Neural progenitor cell (in vitro differentiated cells): ENCODE data around the gene F7. TPM values are rescaled to one million over a fixed set of nuclear protein-coding genes. Genes with fewer than 3 reads are reported as not detected.

Experiments
- DNase-seq: peaks from one replicate; pipeline ENCODE4 v3.0.0-alpha.2; 2016; ENCODE audit warnings: low spot score
- H2AFZ ChIP-seq: fragments of 200-600 bp; sonication (generic); replicated peaks from 2 replicates; pipeline ENCODE4 v1.6.1; 2016; ENCODE audit warnings: antibody characterized with exemption
- H3F3A ChIP-seq: fragments of 200-600 bp; sonication (generic); 2 replicates; pipeline ENCODE4 v1.6.1; 2016; ENCODE audit warnings: antibody characterized with exemption, low read depth
- H3K27ac ChIP-seq: fragments of 200-600 bp; sonication (generic); 2 replicates; pipeline ENCODE4 v1.5.1; 2016; ENCODE audit warnings: mild to moderate bottlenecking
- H3K27me3 ChIP-seq: fragments of 200-600 bp; sonication (generic); 2 replicates; pipeline ENCODE4 v1.6.1; 2016; ENCODE audit warnings: mild to moderate bottlenecking, moderate library complexity
- H3K36me3 ChIP-seq: fragments of 200-600 bp; sonication (generic); 2 replicates; pipeline ENCODE4 v1.5.1; 2016
- H3K4me1 ChIP-seq: fragments of 200-600 bp; sonication (generic); 2 replicates; pipeline ENCODE4 v1.6.1; 2016; ENCODE audit warnings: mixed run types
- H3K4me2 ChIP-seq: fragments of 200-600 bp; sonication (generic); 2 replicates; pipeline ENCODE4 v1.6.1; 2016
- H3K4me3 ChIP-seq: fragments of 200-600 bp; sonication (generic); 2 replicates; pipeline ENCODE4 v1.5.1; 2016
- H3K79me2 ChIP-seq: fragments of 200-600 bp; sonication (generic); 2 replicates; pipeline ENCODE4 v1.6.1; 2016; ENCODE audit warnings: low read depth
- H3K9ac ChIP-seq: fragments of 200-600 bp; sonication (generic); 2 replicates; pipeline ENCODE4 v1.6.1; 2016
- H3K9me3 ChIP-seq: fragments of 200-600 bp; sonication (generic); 2 replicates; pipeline ENCODE4 v1.5.1; 2016; ENCODE audit warnings: low read depth
- H4K20me1 ChIP-seq: fragments of 200-600 bp; sonication (generic); 2 replicates; pipeline ENCODE4 v1.6.1; 2016; ENCODE audit warnings: low read depth
- H3K27ac Mint-ChIP-seq: 3 replicates; pipeline ENCODE4 v1.8.0; 2021; ENCODE audit warnings: mixed read lengths
- H3K27me3 Mint-ChIP-seq: 2 replicates; pipeline ENCODE4 v1.8.0; 2022; ENCODE audit warnings: low read depth, mild to moderate bottlenecking, inconsistent platforms, moderate library complexity, mixed read lengths; ENCODE audit not compliant: insufficient read depth
- H3K36me3 Mint-ChIP-seq: 3 replicates; pipeline ENCODE4 v1.8.0; 2021; ENCODE audit warnings: mixed read lengths
- H3K4me1 Mint-ChIP-seq: 3 replicates; pipeline ENCODE4 v1.8.0; 2021; ENCODE audit warnings: mixed read lengths
- H3K4me3 Mint-ChIP-seq: 3 replicates; pipeline ENCODE4 v1.8.0; 2021; ENCODE audit warnings: mild to moderate bottlenecking, moderate library complexity, mixed read lengths
- H3K9me3 Mint-ChIP-seq: 3 replicates; pipeline ENCODE4 v1.8.0; 2020; ENCODE audit warnings: mixed read lengths
- CTCF ChIP-seq: fragments of 200-600 bp; sonication (generic); IDR thresholded peaks from 2 replicates; pipeline ENCODE4 v1.5.1; 2017; ENCODE audit warnings: antibody characterized with exemption, mild to moderate bottlenecking
- EZH2 ChIP-seq: fragments of 200-600 bp; sonication (generic); IDR thresholded peaks from 2 replicates; pipeline ENCODE4 v1.6.1; 2017; ENCODE audit warnings: antibody characterized with exemption, mild to moderate bottlenecking, moderate library complexity
- EZH2phosphoT487 ChIP-seq: fragments of 200-600 bp; sonication (generic); IDR thresholded peaks from 2 replicates; pipeline ENCODE4 v1.6.1; 2017; ENCODE audit warnings: antibody characterized with exemption
- total RNA-seq: library from RNA; depleted of rRNA; stranded (reverse); fragments of >200 nt; gene quantifications from 2 replicates; pipeline ENCODE4 v1.2.3, GENCODE V29; 2015; ENCODE audit warnings: low replicate concordance

F7 gene
- total RNA-seq, 1 donor from 2014 or later, result not detected

GRCh38 chr13:113126265-113127150 lies 20.9 kb downstream of the F7 start:
- no peak for DNase-seq
- peaks cover 18% of the 10 kb centered on the region for H3K4me1 Mint-ChIP-seq
- Histone ChIP-seq H3K9ac (no peak overlapping the region), H3K4me1 (peaks cover 14% of the 10 kb centered on the region), H3F3A (peaks cover 9% of the 10 kb centered on the region), H3K79me2 (no peaks in the 10 kb centered on the region), H3K36me3 (no peaks in the 10 kb centered on the region), H3K27me3 (no peaks in the 10 kb centered on the region), H3K27ac (no peak overlapping the region), H3K4me3 (no peak overlapping the region), H2AFZ (no peak overlapping the region), H4K20me1 (no peaks in the 10 kb centered on the region), H3K4me2 (no peak overlapping the region), H3K9me3 (no peaks in the 10 kb centered on the region)
- H3K4me3 Mint-ChIP-seq, result no peak overlapping the region
- H3K27ac Mint-ChIP-seq, result no peak overlapping the region
- no peaks in the 10 kb centered on the region for H3K36me3 Mint-ChIP-seq
- TF ChIP-seq EZH2phosphoT487 (no peak), CTCF (no peak), EZH2 (no peak)
- no peaks in the 10 kb centered on the region for H3K9me3 Mint-ChIP-seq
- H3K27me3 Mint-ChIP-seq, result peaks cover 12% of the 10 kb centered on the region

GRCh38 chr13:113129480-113129879 lies 23.9 kb downstream of the F7 start:
- peaks cover 10% of the 10 kb centered on the region for H3K27me3 Mint-ChIP-seq
- no peaks in the 10 kb centered on the region for H3K9me3 Mint-ChIP-seq
- H3K4me2 ChIP-seq, result no peak overlapping the region
- H3K4me1 ChIP-seq, result peaks cover 5% of the 10 kb centered on the region
- DNase-seq, result no peak
- H3K27ac ChIP-seq, result no peak overlapping the region
- H3K27me3 ChIP-seq, result no peaks in the 10 kb centered on the region
- H2AFZ ChIP-seq, result no peak overlapping the region
- no peaks in the 10 kb centered on the region for H3K79me2 ChIP-seq
- no peak overlapping the region for H3K4me3 ChIP-seq
- H3K36me3 ChIP-seq, result no peaks in the 10 kb centered on the region
- no peak overlapping the region for H3K9ac ChIP-seq
- H3K27ac Mint-ChIP-seq, result no peak overlapping the region
- H3K36me3 Mint-ChIP-seq, result no peaks in the 10 kb centered on the region
- H3K4me1 Mint-ChIP-seq, result no peaks in the 10 kb centered on the region
- H3F3A ChIP-seq, result no peaks in the 10 kb centered on the region
- no peak overlapping the region for H3K4me3 Mint-ChIP-seq
- H3K9me3 ChIP-seq, result no peaks in the 10 kb centered on the region
- no peak for TF ChIP-seq EZH2
- no peak for TF ChIP-seq CTCF
- no peak for TF ChIP-seq EZH2phosphoT487
- no peaks in the 10 kb centered on the region for H4K20me1 ChIP-seq

GRCh38 chr13:113129921-113130750 lies 24.5 kb downstream of the F7 start:
- H3K27ac Mint-ChIP-seq, result no peak overlapping the region
- Histone ChIP-seq H3K9ac (no peak overlapping the region), H3K36me3 (no peaks in the 10 kb centered on the region), H4K20me1 (no peaks in the 10 kb centered on the region), H2AFZ (no peak overlapping the region), H3K4me3 (no peak overlapping the region), H3K4me1 (peaks cover 5% of the 10 kb centered on the region), H3F3A (peaks cover 4% of the 10 kb centered on the region), H3K27ac (no peak overlapping the region), H3K9me3 (no peaks in the 10 kb centered on the region), H3K27me3 (no peaks in the 10 kb centered on the region), H3K4me2 (no peak overlapping the region), H3K79me2 (no peaks in the 10 kb centered on the region)
- H3K4me3 Mint-ChIP-seq, result no peak overlapping the region
- peaks cover 10% of the 10 kb centered on the region for H3K27me3 Mint-ChIP-seq
- no peaks in the 10 kb centered on the region for H3K36me3 Mint-ChIP-seq
- no peaks in the 10 kb centered on the region for H3K4me1 Mint-ChIP-seq
- no peak for DNase-seq
- TF ChIP-seq EZH2phosphoT487 (no peak), CTCF (no peak), EZH2 (no peak)
- H3K9me3 Mint-ChIP-seq, result no peaks in the 10 kb centered on the region
